Panc1 (cell line): Measurements from ENCODE around the gene MAP2K4. TPM values are rescaled to one million over a fixed set of nuclear protein-coding genes. Genes with fewer than 3 reads are reported as not detected.

Source experiments
- ATAC-seq: fragments of 200-7000 bp; cut with Tn5 transposase; 2 replicates; pipeline ENCODE4 v1.9.1; 2020; ENCODE audit warnings: mild to moderate bottlenecking, moderate library complexity
- BruUV-seq: library from RNA; stranded (reverse); fragments of 400-500 nt; replicated peaks from 2 replicates; lab custom pipeline; 2021; lab: Mats Ljungman, UMichigan
- CTCF ChIA-PET: fragments of 300-600 bp; sonication (Branson Sonifier 250); formaldehyde crosslinking; loops from one replicate; lab custom pipeline; 2022; ENCODE audit warnings: antibody characterized with exemption; lab: Charles Lee
- POLR2A ChIA-PET: fragments of 300-600 bp; sonication (Branson Sonifier 250); formaldehyde crosslinking; loops from one replicate; lab custom pipeline; 2022; ENCODE audit warnings: antibody characterized with exemption; lab: Charles Lee
- DNase-seq: peaks from one replicate; pipeline ENCODE4 v3.0.0-alpha.2; 2010; ENCODE audit warnings: low read depth, low spot score
- H3K27ac ChIP-seq: 2 replicates; pipeline ENCODE4 v1.5.1; 2011; ENCODE audit warnings: mild to moderate bottlenecking, low read length, inconsistent platforms
- H3K27me3 ChIP-seq: fragments of 200-500 bp; sonication (Bioruptor generic); 2 replicates; pipeline ENCODE4 v1.6.0; 2014; ENCODE audit warnings: low read length, inconsistent platforms; ENCODE audit not compliant: control insufficient read depth, insufficient read depth
- H3K36me3 ChIP-seq: fragments of 200-500 bp; sonication (Bioruptor generic); 2 replicates; pipeline ENCODE4 v1.5.1; 2014; ENCODE audit warnings: inconsistent platforms, mild to moderate bottlenecking, low read length, moderate library complexity; ENCODE audit not compliant: control insufficient read depth, insufficient read depth
- H3K4me1 ChIP-seq: 2 replicates; pipeline ENCODE4 v1.5.1; 2011; ENCODE audit warnings: inconsistent platforms, mild to moderate bottlenecking, low read length, moderate library complexity; ENCODE audit not compliant: control insufficient read depth, insufficient read depth
- H3K4me3 ChIP-seq, 2 experiments: 2 replicates each; pipeline ENCODE4 v1.5.1; 2011 to 2012; ENCODE audit warnings: low read depth in 2 of 2, low read length in 2 of 2, mild to moderate bottlenecking in 2 of 2, inconsistent platforms in 1 of 2, moderate library complexity in 1 of 2
- H3K9me3 ChIP-seq: fragments of 200-500 bp; sonication (Bioruptor generic); 2 replicates; pipeline ENCODE4 v1.5.1; 2014; ENCODE audit warnings: low read depth, mild to moderate bottlenecking, inconsistent platforms, low read length, moderate library complexity; ENCODE audit not compliant: control insufficient read depth, insufficient read depth
- POLR2AphosphoS5 ChIP-seq: IDR thresholded peaks from 2 replicates; pipeline ENCODE4 v1.6.1; 2012; ENCODE audit warnings: mild to moderate bottlenecking, low read depth, low read length, moderate library complexity
- SIN3A ChIP-seq: IDR thresholded peaks from 2 replicates; pipeline ENCODE4 v1.6.1; 2012; ENCODE audit warnings: low read depth, mild to moderate bottlenecking, low read length, moderate library complexity, borderline replicate concordance; ENCODE audit not compliant: insufficient read depth
- TCF7L2 ChIP-seq: IDR thresholded peaks from 2 replicates; pipeline ENCODE4 v1.6.1; 2011; ENCODE audit warnings: mild to moderate bottlenecking, low read depth, low read length, inconsistent platforms
- in situ Hi-C: cut with HindIII; loops from 2 replicates; pipeline ENCODE4 v1.10.0; 2016; ENCODE audit warnings: low sequenced_read_pairs, low pct_unique_long_range_greater_than_20kb
- intact Hi-C: fragments of 100-400 bp; cut with micrococcal nuclease; formaldehyde crosslinking; loops from one replicate; pipeline ENCODE4 v1.10.0; 2022; ENCODE audit not compliant: unreplicated experiment
- total RNA-seq: library from RNA; stranded (reverse); gene quantifications from one replicate; pipeline ENCODE4 v1.2.1, GENCODE V29; 2021; ENCODE audit not compliant: unreplicated experiment
- TF ChIP-seq, protein P1 (sequence below): fragments of 450-650 bp; IDR thresholded peaks from 2 replicates; pipeline ENCODE4 v1.5.1; 2017; ENCODE audit warnings: mild to moderate bottlenecking
- TF ChIP-seq, protein P2 (sequence below), 2 experiments: IDR thresholded peaks; 2 replicates each; pipeline ENCODE4 v1.6.1; 2011 to 2012; ENCODE audit warnings: low read depth in 2 of 2, control low read depth in 1 of 2, low read length in 1 of 2, mild to moderate bottlenecking in 1 of 2, moderate library complexity in 1 of 2; ENCODE audit not compliant: insufficient read depth in 1 of 2

MAP2K4 gene
- total RNA-seq, 1 experiment from 2014 or later = 16.8 TPM

DNA sequence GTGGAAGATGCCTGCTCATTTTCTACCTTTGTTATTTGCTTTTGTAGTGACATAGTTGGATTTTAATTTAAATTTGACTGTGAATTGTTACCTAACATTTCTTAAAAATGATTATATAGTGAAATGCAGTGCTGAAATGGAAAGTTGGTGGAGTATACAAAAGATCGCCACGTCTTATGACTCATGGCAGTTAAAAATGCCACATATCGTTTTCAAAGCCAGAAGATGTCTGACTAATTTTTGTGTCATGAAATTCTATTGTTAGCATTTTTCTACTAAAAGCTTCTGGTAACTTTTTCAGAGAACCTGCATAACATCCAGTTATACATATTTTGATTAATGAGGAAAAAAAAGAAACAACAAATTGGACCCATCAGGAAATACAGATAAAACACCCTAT is 20.6 kb downstream of the MAP2K4 start:
- in situ Hi-C loops (no loop called here), intact Hi-C loops (no loop called here)
- H3K36me3 ChIP-seq = no peaks in the 10 kb centered on the region
- ChIA-PET POLR2A (no interaction called here), CTCF (no interaction called here)
- ATAC-seq = no peak
- BruUV-seq = no TSS peak
- no peaks in the 10 kb centered on the region for H3K4me1 ChIP-seq
- DNase-seq = no peak
- H3K27ac ChIP-seq = no peak overlapping the region
- H3K9me3 ChIP-seq = no peaks in the 10 kb centered on the region
- H3K27me3 ChIP-seq = no peaks in the 10 kb centered on the region
- no peak for TF ChIP-seq SIN3A
- TF ChIP-seq POLR2AphosphoS5 = no peak
- TF ChIP-seq, protein P1, sequence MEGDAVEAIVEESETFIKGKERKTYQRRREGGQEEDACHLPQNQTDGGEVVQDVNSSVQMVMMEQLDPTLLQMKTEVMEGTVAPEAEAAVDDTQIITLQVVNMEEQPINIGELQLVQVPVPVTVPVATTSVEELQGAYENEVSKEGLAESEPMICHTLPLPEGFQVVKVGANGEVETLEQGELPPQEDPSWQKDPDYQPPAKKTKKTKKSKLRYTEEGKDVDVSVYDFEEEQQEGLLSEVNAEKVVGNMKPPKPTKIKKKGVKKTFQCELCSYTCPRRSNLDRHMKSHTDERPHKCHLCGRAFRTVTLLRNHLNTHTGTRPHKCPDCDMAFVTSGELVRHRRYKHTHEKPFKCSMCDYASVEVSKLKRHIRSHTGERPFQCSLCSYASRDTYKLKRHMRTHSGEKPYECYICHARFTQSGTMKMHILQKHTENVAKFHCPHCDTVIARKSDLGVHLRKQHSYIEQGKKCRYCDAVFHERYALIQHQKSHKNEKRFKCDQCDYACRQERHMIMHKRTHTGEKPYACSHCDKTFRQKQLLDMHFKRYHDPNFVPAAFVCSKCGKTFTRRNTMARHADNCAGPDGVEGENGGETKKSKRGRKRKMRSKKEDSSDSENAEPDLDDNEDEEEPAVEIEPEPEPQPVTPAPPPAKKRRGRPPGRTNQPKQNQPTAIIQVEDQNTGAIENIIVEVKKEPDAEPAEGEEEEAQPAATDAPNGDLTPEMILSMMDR = no peak
- no peak for TF ChIP-seq TCF7L2
- TF ChIP-seq, protein P2, sequence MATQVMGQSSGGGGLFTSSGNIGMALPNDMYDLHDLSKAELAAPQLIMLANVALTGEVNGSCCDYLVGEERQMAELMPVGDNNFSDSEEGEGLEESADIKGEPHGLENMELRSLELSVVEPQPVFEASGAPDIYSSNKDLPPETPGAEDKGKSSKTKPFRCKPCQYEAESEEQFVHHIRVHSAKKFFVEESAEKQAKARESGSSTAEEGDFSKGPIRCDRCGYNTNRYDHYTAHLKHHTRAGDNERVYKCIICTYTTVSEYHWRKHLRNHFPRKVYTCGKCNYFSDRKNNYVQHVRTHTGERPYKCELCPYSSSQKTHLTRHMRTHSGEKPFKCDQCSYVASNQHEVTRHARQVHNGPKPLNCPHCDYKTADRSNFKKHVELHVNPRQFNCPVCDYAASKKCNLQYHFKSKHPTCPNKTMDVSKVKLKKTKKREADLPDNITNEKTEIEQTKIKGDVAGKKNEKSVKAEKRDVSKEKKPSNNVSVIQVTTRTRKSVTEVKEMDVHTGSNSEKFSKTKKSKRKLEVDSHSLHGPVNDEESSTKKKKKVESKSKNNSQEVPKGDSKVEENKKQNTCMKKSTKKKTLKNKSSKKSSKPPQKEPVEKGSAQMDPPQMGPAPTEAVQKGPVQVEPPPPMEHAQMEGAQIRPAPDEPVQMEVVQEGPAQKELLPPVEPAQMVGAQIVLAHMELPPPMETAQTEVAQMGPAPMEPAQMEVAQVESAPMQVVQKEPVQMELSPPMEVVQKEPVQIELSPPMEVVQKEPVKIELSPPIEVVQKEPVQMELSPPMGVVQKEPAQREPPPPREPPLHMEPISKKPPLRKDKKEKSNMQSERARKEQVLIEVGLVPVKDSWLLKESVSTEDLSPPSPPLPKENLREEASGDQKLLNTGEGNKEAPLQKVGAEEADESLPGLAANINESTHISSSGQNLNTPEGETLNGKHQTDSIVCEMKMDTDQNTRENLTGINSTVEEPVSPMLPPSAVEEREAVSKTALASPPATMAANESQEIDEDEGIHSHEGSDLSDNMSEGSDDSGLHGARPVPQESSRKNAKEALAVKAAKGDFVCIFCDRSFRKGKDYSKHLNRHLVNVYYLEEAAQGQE (IDR thresholded peaks at IDR 0.05; ENCODE audit: insufficient read depth in 1 of 2, low read depth in 2 of 2, low read length in 1 of 2) = no peak
- no peak overlapping the region for H3K4me3 ChIP-seq

DNA sequence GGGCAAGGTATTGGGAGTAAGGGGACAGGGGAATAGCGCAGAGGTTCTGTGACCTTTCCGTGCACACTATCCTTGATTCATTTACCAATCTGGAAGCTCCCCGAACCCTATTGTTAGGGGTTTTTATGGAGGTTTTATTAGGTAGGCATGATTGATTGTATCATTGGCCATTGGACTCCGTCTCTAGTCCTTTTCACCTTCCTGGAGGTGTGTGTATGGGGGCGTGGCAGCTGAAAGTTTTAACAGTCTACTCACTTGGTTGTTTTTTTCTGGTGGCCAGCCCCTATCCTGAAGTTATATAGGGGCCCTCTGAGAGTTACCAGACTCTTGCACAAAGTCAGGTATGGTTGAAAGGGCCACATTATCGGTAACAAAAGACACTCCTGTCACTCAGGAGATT is 23.0 kb downstream of the MAP2K4 start:
- no peak overlapping the region for H3K4me3 ChIP-seq
- ATAC-seq (no peak), DNase-seq (no peak)
- H3K4me1 ChIP-seq = no peaks in the 10 kb centered on the region; the same call in 1 of the 2 replicates
- H3K27ac ChIP-seq = no peak overlapping the region
- H3K36me3 ChIP-seq = no peaks in the 10 kb centered on the region
- no TSS peak for BruUV-seq
- ChIA-PET POLR2A (no interaction called here), CTCF (no interaction called here)
- no peaks in the 10 kb centered on the region for H3K9me3 ChIP-seq
- H3K27me3 ChIP-seq = no peaks in the 10 kb centered on the region
- intact Hi-C loops = no loop called here
- no peak for TF ChIP-seq POLR2AphosphoS5
- TF ChIP-seq, protein P1 = no peak
- TF ChIP-seq, protein P2 (IDR thresholded peaks at IDR 0.05; ENCODE audit: insufficient read depth in 1 of 2, low read depth in 2 of 2, low read length in 1 of 2) = no peak
- TF ChIP-seq SIN3A = no peak
- no peak for TF ChIP-seq TCF7L2
- in situ Hi-C loops = no loop called here
